ENCODE measurements around the gene PRPF6. TPM values are rescaled to one million over a fixed set of nuclear protein-coding genes. Genes with fewer than 3 reads are reported as not detected.

Gene PRPF6
- total and polyA plus RNA-seq, 2 of the 13 experiments (the other 11 are each of a cell fraction or from before 2014, with no cell fraction given) = 63.7 to 101 TPM

GRCh38 chr20:63969838-63970713 is 10.9 kb upstream of the PRPF6 start, which contains the start of gene ZNF512B (continued):
- TF ChIP-seq BHLHE40 (IDR thresholded peaks at IDR 0.05; ENCODE audit: low read length) = no peak; the same call in 1 of the 2 replicates
- TF ChIP-seq TARDBP (CRISPR knock-in tag; IDR thresholded peaks at IDR 0.05) = no peak
- no peak for TF ChIP-seq ZNF30 (CRISPR knock-in tag; IDR thresholded peaks at IDR 0.05)
- 0 out of 2 replicates have a peak, but pooled peaks have one; percentile 78 for TF ChIP-seq ARHGAP35 (CRISPR knock-in tag; IDR thresholded peaks at IDR 0.05; ENCODE audit: borderline replicate concordance)
- 0 out of 2 replicates have a peak, but pooled peaks have one; percentile 19 for TF ChIP-seq ZNF83 (CRISPR knock-in tag; IDR thresholded peaks at IDR 0.05; ENCODE audit: borderline replicate concordance)
- TF ChIP-seq HBP1 (CRISPR knock-in tag; IDR thresholded peaks at IDR 0.05; ENCODE audit: low read depth) = no peak; the same call in 1 of the 2 replicates
- no peak for TF ChIP-seq TCF12 (IDR thresholded peaks at IDR 0.05)
- no peak for TF ChIP-seq TCF12 (CRISPR knock-in tag; IDR thresholded peaks at IDR 0.05)
- 0 out of 2 replicates have a peak, but pooled peaks have one; percentile 49 for TF ChIP-seq ZNF34 (CRISPR knock-in tag; IDR thresholded peaks at IDR 0.05; ENCODE audit: borderline replicate concordance)
- peak; percentile 98 for TF ChIP-seq HNRNPL (IDR thresholded peaks at IDR 0.05; ENCODE audit: low read depth, low read length)
- no peak for TF ChIP-seq ATF7 (IDR thresholded peaks at IDR 0.05)
- TF ChIP-seq ATF7 (CRISPR knock-in tag; IDR thresholded peaks at IDR 0.05) = no peak; the same call in 1 of the 2 replicates
- peak; percentile 49; the same call in 1 of the 2 replicates for TF ChIP-seq KMT2B (CRISPR knock-in tag; IDR thresholded peaks at IDR 0.05)
- TF ChIP-seq ZNF253 (CRISPR knock-in tag; IDR thresholded peaks at IDR 0.05; ENCODE audit: borderline replicate concordance) = no peak
- TF ChIP-seq RCOR2 (CRISPR knock-in tag; IDR thresholded peaks at IDR 0.05) = no peak
- no peak for TF ChIP-seq CHD4 (IDR thresholded peaks at IDR 0.05; ENCODE audit: borderline replicate concordance, low read length)
- TF ChIP-seq, protein P1, sequence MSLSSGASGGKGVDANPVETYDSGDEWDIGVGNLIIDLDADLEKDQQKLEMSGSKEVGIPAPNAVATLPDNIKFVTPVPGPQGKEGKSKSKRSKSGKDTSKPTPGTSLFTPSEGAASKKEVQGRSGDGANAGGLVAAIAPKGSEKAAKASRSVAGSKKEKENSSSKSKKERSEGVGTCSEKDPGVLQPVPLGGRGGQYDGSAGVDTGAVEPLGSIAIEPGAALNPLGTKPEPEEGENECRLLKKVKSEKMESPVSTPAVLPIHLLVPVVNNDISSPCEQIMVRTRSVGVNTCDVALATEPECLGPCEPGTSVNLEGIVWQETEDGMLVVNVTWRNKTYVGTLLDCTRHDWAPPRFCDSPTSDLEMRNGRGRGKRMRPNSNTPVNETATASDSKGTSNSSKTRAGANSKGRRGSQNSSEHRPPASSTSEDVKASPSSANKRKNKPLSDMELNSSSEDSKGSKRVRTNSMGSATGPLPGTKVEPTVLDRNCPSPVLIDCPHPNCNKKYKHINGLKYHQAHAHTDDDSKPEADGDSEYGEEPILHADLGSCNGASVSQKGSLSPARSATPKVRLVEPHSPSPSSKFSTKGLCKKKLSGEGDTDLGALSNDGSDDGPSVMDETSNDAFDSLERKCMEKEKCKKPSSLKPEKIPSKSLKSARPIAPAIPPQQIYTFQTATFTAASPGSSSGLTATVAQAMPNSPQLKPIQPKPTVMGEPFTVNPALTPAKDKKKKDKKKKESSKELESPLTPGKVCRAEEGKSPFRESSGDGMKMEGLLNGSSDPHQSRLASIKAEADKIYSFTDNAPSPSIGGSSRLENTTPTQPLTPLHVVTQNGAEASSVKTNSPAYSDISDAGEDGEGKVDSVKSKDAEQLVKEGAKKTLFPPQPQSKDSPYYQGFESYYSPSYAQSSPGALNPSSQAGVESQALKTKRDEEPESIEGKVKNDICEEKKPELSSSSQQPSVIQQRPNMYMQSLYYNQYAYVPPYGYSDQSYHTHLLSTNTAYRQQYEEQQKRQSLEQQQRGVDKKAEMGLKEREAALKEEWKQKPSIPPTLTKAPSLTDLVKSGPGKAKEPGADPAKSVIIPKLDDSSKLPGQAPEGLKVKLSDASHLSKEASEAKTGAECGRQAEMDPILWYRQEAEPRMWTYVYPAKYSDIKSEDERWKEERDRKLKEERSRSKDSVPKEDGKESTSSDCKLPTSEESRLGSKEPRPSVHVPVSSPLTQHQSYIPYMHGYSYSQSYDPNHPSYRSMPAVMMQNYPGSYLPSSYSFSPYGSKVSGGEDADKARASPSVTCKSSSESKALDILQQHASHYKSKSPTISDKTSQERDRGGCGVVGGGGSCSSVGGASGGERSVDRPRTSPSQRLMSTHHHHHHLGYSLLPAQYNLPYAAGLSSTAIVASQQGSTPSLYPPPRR (CRISPR knock-in tag; IDR thresholded peaks at IDR 0.05; ENCODE audit: borderline replicate concordance) = peak; percentile 53; the same call in 1 of the 2 replicates
- no peak for TF ChIP-seq BCLAF1 (IDR thresholded peaks at IDR 0.05)
- peak; percentile 49; the same call in 1 of the 2 replicates for TF ChIP-seq HOXA5 (CRISPR knock-in tag; IDR thresholded peaks at IDR 0.05)
- TF ChIP-seq ZNF207 (IDR thresholded peaks at IDR 0.05; ENCODE audit: borderline replicate concordance) = no peak
- TF ChIP-seq ZZZ3 (CRISPR knock-in tag; IDR thresholded peaks at IDR 0.05; ENCODE audit: borderline replicate concordance) = 0 out of 2 replicates have a peak, but pooled peaks have one; percentile 48

All from HepG2 (cell line).